Stomach (tissue), 9 donors: ENCODE results near the gene AMPH. TPM values are rescaled to one million over a fixed set of nuclear protein-coding genes. Genes with fewer than 3 reads are reported as not detected.
A peak's percentile ranks its signal among the peaks of the same experiment; 100 is the strongest.
"Not testable (repeated sequence)": the region's sequence is repeated elsewhere in the genome, so short reads cannot be mapped to it uniquely, and the experiment has no call there.

Experiments
- DNase-seq, 2 donors: peaks; one replicate each; pipeline versions ENCODE4 v3.0.0 to v3.0.0-alpha.2; 2013 to 2019
- H3K27ac ChIP-seq, 5 donors: fragments of 200-600 bp in 4 of 5; sonication (generic) in 4 of 5; one replicate each; pipeline ENCODE4 v1.5.1; 2013 to 2019; ENCODE audit warnings: mild to moderate bottlenecking in 1 of 5, moderate library complexity in 1 of 5
- H3K27me3 ChIP-seq, 3 donors: fragments of 200-600 bp; sonication (generic); one replicate each; pipeline ENCODE4 v1.5.1; 2017 to 2019; ENCODE audit warnings: mixed run types in 1 of 3
- H3K36me3 ChIP-seq, 4 donors: fragments of 200-600 bp; sonication (generic); 1 replicate in 3 of 4; 2 replicates in 1 of 4; pipeline ENCODE4 v1.5.1; 2016 to 2019
- H3K4me1 ChIP-seq, 4 donors: fragments of 200-600 bp; sonication (generic); one replicate each; pipeline ENCODE4 v1.5.1; 2016 to 2019
- H3K4me3 ChIP-seq, 4 donors: fragments of 200-600 bp; sonication (generic) in 3 of 4; one replicate each; pipeline ENCODE4 v1.5.1; 2016 to 2019; ENCODE audit warnings: mild to moderate bottlenecking in 1 of 4
- H3K9me3 ChIP-seq, 4 donors: fragments of 200-600 bp; sonication (generic); one replicate each; pipeline ENCODE4 v1.5.1; 2016 to 2019
- EP300 ChIP-seq: sonication (generic); formaldehyde crosslinking; IDR thresholded peaks from one replicate; pipeline ENCODE4 v1.6.1; 2017; ENCODE audit warnings: antibody characterized with exemption
- POLR2A ChIP-seq, 4 donors: fragments of 450-650 bp; IDR thresholded peaks; one replicate each; pipeline ENCODE4 v1.6.1; 2016; ENCODE audit warnings: antibody characterized with exemption in 4 of 4, control low read depth in 2 of 4, mild to moderate bottlenecking in 1 of 4, moderate library complexity in 1 of 4
- POLR2AphosphoS5 ChIP-seq, 3 donors: sonication (generic); formaldehyde crosslinking; IDR thresholded peaks; one replicate each; pipeline ENCODE4 v1.6.1; 2016; ENCODE audit warnings: antibody characterized with exemption in 3 of 3
- whole genome bisulfite sequencing, 5 donors: extraction: QIAGEN DNeasy Blood & Tissue Kit in 3 of 5; methylation state at CpG; one replicate each; pipeline versions ENCODE4 v1.1.5 to v1.1.7; 2013 to 2018; 5-methylcytosine and 5-hydroxymethylcytosine counted together
- intact Hi-C: fragments of 100-400 bp; cut with DNase I; formaldehyde crosslinking; loops from one replicate; pipeline ENCODE4 v1.15.1; 2023; ENCODE audit warnings: low total_unique reads
- polyA plus RNA-seq, 3 donors: library from polyadenylated mRNA; stranded (reverse); fragments of 200-250 nt; gene quantifications; one replicate each; pipeline ENCODE4 v1.2.3, GENCODE V29; 2013
- total RNA-seq, 5 donors: library from RNA; depleted of rRNA; stranded (reverse); fragments of >200 nt; gene quantifications; one replicate each; pipeline versions ENCODE4 v1.1.0 to v1.2.3, GENCODE V29; 2014 to 2016
- TF ChIP-seq, protein P1 (sequence below), 7 experiments: fragments of 450-650 bp in 4 of 7; fragments of 200-600 bp in 3 of 7; sonication (generic) in 3 of 7; IDR thresholded peaks; one replicate each; pipeline ENCODE4 v1.5.1; 2016 to 2019; ENCODE audit warnings: antibody characterized with exemption in 7 of 7, control low read depth in 2 of 7, mild to moderate bottlenecking in 1 of 7
- donor health status: healthy with polysubstance abuse.
- donor health status: Bipolar disorder and iron deficiency.
- donor health status: healthy.

Gene AMPH
- total and polyA plus RNA-seq, 8 donors = 0.80 to 13.0 (median 4.6) TPM; not detected in 1

- intact Hi-C loops = loop anchor here (10.0 kb wide), 1 partner anchor 1105 kb away; no protein-coding TSS in a partner anchor
- H3K27me3 ChIP-seq = no peaks in the 10 kb centered on the region
- H3K27ac ChIP-seq = no peak overlapping the region
- H3K4me1 ChIP-seq = no peaks in the 10 kb centered on the region
- no peak for TF ChIP-seq EP300
- no peak for TF ChIP-seq POLR2AphosphoS5 (IDR thresholded peaks at IDR 0.05)
- TF ChIP-seq, protein P1, sequence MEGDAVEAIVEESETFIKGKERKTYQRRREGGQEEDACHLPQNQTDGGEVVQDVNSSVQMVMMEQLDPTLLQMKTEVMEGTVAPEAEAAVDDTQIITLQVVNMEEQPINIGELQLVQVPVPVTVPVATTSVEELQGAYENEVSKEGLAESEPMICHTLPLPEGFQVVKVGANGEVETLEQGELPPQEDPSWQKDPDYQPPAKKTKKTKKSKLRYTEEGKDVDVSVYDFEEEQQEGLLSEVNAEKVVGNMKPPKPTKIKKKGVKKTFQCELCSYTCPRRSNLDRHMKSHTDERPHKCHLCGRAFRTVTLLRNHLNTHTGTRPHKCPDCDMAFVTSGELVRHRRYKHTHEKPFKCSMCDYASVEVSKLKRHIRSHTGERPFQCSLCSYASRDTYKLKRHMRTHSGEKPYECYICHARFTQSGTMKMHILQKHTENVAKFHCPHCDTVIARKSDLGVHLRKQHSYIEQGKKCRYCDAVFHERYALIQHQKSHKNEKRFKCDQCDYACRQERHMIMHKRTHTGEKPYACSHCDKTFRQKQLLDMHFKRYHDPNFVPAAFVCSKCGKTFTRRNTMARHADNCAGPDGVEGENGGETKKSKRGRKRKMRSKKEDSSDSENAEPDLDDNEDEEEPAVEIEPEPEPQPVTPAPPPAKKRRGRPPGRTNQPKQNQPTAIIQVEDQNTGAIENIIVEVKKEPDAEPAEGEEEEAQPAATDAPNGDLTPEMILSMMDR (IDR thresholded peaks at IDR 0.05) = no peak
- no peak for TF ChIP-seq POLR2A (IDR thresholded peaks at IDR 0.05)
- H3K4me3 ChIP-seq = no peak overlapping the region
- WGBS, 5 donors = 77 to 87% (median 82%) methylated on average over 6 of the region's 6 CpGs
- no peak for DNase-seq
- H3K9me3 ChIP-seq = peaks cover 0 to 10% (median 2%) of the 10 kb centered on the region in 4 donors
- no peaks in the 10 kb centered on the region for H3K36me3 ChIP-seq
Observed at GRCh38 chr7:38409531-38409930, 221.6 kb downstream of the AMPH start.

DNA sequence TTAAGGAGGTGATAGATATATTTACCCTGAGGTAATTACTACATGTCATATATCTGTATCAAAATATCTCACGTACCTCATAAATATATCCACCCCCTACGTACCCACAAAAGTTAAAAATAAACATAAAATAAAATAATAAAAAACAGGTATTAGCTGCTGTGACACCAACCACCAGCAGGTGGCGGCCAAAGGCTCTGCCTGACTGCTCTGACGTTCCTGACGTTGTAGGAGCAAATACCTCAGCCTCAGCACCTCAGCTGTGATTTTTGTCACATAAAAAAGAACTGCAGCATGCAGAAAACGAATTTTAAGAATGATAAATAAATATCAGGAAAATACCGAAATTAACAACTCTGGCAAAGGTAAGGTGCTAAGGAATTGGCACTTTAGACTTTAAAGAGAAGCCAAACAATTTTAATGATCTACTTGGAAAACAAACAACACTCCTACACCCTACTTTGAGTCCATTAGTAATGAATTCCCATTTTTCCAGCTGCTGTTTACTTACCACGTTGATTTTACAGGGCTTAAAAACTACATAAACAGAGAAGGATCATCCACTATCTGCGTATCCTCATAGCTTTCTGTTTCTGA, 232.3 kb downstream of the AMPH start:
- 3 to 8% (median 6%) methylated on average over 9 of the region's 9 CpGs for WGBS, 5 donors
- Histone ChIP-seq H3K9me3 (no peaks in the 10 kb centered on the region), H3K27ac (no peak overlapping the region), H3K36me3 (no peaks in the 10 kb centered on the region), H3K27me3 (no peaks in the 10 kb centered on the region), H3K4me3 (no peak overlapping the region), H3K4me1 (peaks cover 0 to 6% (median 2%) of the 10 kb centered on the region in 4 donors)
- DNase-seq = peak; percentile 58 to 77
- TF ChIP-seq, protein P1 (IDR thresholded peaks at IDR 0.05) = peak in 5 of 7 experiments; percentile 51 to 88 (median 70)
- TF ChIP-seq POLR2A (IDR thresholded peaks at IDR 0.05) (no peak), POLR2AphosphoS5 (IDR thresholded peaks at IDR 0.05) (no peak), EP300 (no peak)
- intact Hi-C loops = no loop called here

DNA sequence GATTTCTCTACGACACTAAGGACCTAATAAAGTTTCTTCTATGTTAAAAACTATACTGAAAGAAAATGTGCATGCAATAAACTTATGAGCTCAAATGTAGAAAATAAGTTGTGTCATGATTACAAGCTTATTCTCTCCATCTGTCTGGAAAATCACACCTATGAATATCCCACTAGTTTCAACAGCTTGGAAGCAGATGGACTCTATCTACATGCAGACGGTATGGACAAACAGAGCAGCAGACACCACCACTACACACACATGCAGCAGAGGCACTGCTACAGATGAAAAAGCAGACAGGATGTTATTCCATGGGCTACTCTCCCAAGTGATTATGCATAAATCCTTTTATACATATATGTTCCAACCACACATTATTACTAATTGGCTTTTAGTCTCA, 234.3 kb downstream of the AMPH start:
- intact Hi-C loops = no loop called here
- Histone ChIP-seq H3K36me3 (no peaks in the 10 kb centered on the region), H3K27me3 (no peaks in the 10 kb centered on the region), H3K4me1 (peaks cover 0 to 6% (median 2%) of the 10 kb centered on the region in 4 donors), H3K27ac (no peak overlapping the region), H3K4me3 (no peak overlapping the region), H3K9me3 (no peaks in the 10 kb centered on the region)
- TF ChIP-seq POLR2AphosphoS5 (IDR thresholded peaks at IDR 0.05) (no peak), POLR2A (IDR thresholded peaks at IDR 0.05) (no peak), EP300 (no peak)
- TF ChIP-seq, protein P1 (IDR thresholded peaks at IDR 0.05) = no peak
- no peak for DNase-seq
- WGBS, 5 donors = 79 to 85% (median 81%) methylated on average over 2 of the region's 2 CpGs

- H3K36me3 ChIP-seq, intact Hi-C loops, H3K4me1 ChIP-seq, H3K4me3 ChIP-seq, H3K9me3 ChIP-seq, DNase-seq, H3K27me3 ChIP-seq, H3K27ac ChIP-seq: not testable (repeated sequence)
- 71 to 93% (median 83%) methylated on average over 1 of the region's 1 CpG for WGBS, 5 donors
Observed at GRCh38 chr7:38395921-38396552, 235.1 kb downstream of the AMPH start.

DNA sequence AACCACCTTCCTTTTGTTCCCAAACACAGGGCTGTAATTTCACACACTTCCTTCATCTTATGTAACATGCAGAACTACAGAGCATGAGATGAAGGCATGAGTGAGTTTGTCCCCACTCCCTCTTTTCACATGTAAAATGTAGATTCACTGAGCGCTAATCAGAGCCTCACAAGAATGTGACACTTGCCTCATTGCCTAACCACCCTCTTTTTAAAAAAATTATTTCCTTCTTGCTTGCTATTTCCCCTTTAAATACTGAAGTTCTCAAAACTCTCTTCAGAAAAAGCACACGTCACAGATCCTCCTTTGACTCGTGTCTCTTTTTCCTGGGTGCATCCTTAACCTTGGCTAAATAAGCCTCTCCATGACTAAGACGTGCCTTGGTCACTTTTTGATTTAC, 236.5 kb downstream of the AMPH start:
- H3K27ac ChIP-seq = no peak overlapping the region
- WGBS, 5 donors = 37 to 70% (median 66%) methylated on average over 4 of the region's 4 CpGs
- no peaks in the 10 kb centered on the region for H3K36me3 ChIP-seq
- H3K4me3 ChIP-seq = no peak overlapping the region
- intact Hi-C loops = no loop called here
- H3K4me1 ChIP-seq = peaks cover 0 to 6% (median 2%) of the 10 kb centered on the region in 4 donors
- no peak for DNase-seq
- no peak for TF ChIP-seq EP300
- TF ChIP-seq, protein P1 (IDR thresholded peaks at IDR 0.05) = no peak
- TF ChIP-seq POLR2A (IDR thresholded peaks at IDR 0.05) = no peak
- TF ChIP-seq POLR2AphosphoS5 (IDR thresholded peaks at IDR 0.05) = no peak
- H3K27me3 ChIP-seq = no peaks in the 10 kb centered on the region
- H3K9me3 ChIP-seq = no peaks in the 10 kb centered on the region
